K562 (cell line): Measurements from ENCODE around the gene UBR3. TPM values are rescaled to one million over a fixed set of nuclear protein-coding genes. Genes with fewer than 3 reads are reported as not detected.
A peak's percentile ranks its signal among the peaks of the same experiment; 100 is the strongest.

Experiments
- ATAC-seq: fragments of 200-7000 bp; cut with Tn5 transposase; 3 replicates; pipeline ENCODE4 v1.9.1; 2020; ENCODE audit warnings: moderate library complexity
- BruUV-seq: library from RNA; stranded (reverse); fragments of 400-500 nt; replicated peaks from 2 replicates; lab custom pipeline; 2021; lab: Mats Ljungman, UMichigan
- CTCF ChIA-PET: fragments of 300-600 bp; formaldehyde crosslinking; extraction: SDS; loops from one replicate; lab custom pipeline; 2021; ENCODE audit warnings: low intra/inter-chr PET ratio; lab: Yijun Ruan, JAX
- POLR2A ChIA-PET: fragments of 300-600, 350-650 bp; sonication (Branson Sonifier 250); formaldehyde crosslinking; extraction: SDS; loops from one replicate; lab custom pipeline; 2021; ENCODE audit warnings: antibody characterized with exemption, inconsistent platforms; lab: Yijun Ruan, JAX
- DNase-seq, 4 experiments: peaks; one replicate each; pipeline versions ENCODE4 v3.0.0 to v3.0.0-alpha.2; 2011 to 2018; ENCODE audit warnings: low spot score in 3 of 4, mixed read lengths in 3 of 4; ENCODE audit errors: extremely low read depth in 1 of 4
- FAIRE-seq: peaks from 2 replicates; lab custom pipeline; 2011; peaks lifted over from hg19 to GRCh38; lab: Jason Lieb, UNC
- H2AFZ ChIP-seq: 2 replicates; pipeline ENCODE4 v1.6.0; 2011; ENCODE audit warnings: low read depth, low read length, control low read depth, inconsistent platforms
- H3K27ac ChIP-seq: fragments of 200-600 bp; 3 replicates; pipeline ENCODE4 v1.8.0; 2011; ENCODE audit warnings: low read depth, mild to moderate bottlenecking, control low read depth, inconsistent platforms, low read length, moderate library complexity, mixed read lengths; ENCODE audit errors: extremely low read depth
- H3K27me3 ChIP-seq, 2 experiments: fragments of 300-600 bp in 1 of 2; 2 replicates in 1 of 2; 3 replicates in 1 of 2; pipeline versions ENCODE4 v1.6.0 to v1.8.0; 2011; ENCODE audit warnings: inconsistent platforms in 2 of 2, low read length in 2 of 2, mild to moderate bottlenecking in 1 of 2, mixed read lengths in 1 of 2, moderate library complexity in 1 of 2; ENCODE audit not compliant: control insufficient read depth in 2 of 2, insufficient read depth in 2 of 2
- H3K36me3 ChIP-seq: fragments of 300-600 bp; 3 replicates; pipeline ENCODE4 v1.8.0; 2011; ENCODE audit warnings: mild to moderate bottlenecking, low read length, inconsistent platforms; ENCODE audit not compliant: control insufficient read depth, insufficient read depth
- H3K4me1 ChIP-seq, 2 experiments: fragments of 200-600 bp in 1 of 2; replicated peaks in 1 of 2; 2 replicates in 1 of 2; 3 replicates in 1 of 2; pipeline versions ENCODE4 v1.5.1 to v1.8.0; 2011; ENCODE audit warnings: inconsistent platforms in 2 of 2, low read length in 2 of 2, mild to moderate bottlenecking in 1 of 2, mixed read lengths in 1 of 2, moderate library complexity in 1 of 2; ENCODE audit not compliant: control insufficient read depth in 2 of 2, insufficient read depth in 2 of 2
- H3K4me2 ChIP-seq: 2 replicates; pipeline ENCODE4 v1.6.1; 2011; ENCODE audit warnings: low read length, control low read depth, inconsistent platforms, mixed read lengths; ENCODE audit not compliant: insufficient read depth
- H3K4me3 ChIP-seq: fragments of 200-600 bp; sonication (generic), shearing (Covaris generic); 2 replicates; pipeline ENCODE4 v1.5.1; 2016; ENCODE audit warnings: control low read depth, inconsistent platforms
- H3K79me2 ChIP-seq: fragments of 200-600 bp; 3 replicates; pipeline ENCODE4 v1.8.0; 2011; ENCODE audit warnings: low read length, inconsistent platforms; ENCODE audit not compliant: control insufficient read depth, insufficient read depth
- H3K9ac ChIP-seq, 2 experiments: 2 replicates each; pipeline versions ENCODE4 v1.6.0 to v1.6.1; 2011; ENCODE audit warnings: low read depth in 2 of 2, low read length in 2 of 2, control low read depth in 1 of 2, inconsistent platforms in 1 of 2, mild to moderate bottlenecking in 1 of 2, mixed read lengths in 1 of 2; ENCODE audit not compliant: insufficient read depth in 1 of 2
- H3K9me1 ChIP-seq: one replicate; pipeline ENCODE4 v1.6.0; 2011; ENCODE audit warnings: inconsistent platforms, mild to moderate bottlenecking, low read length, moderate library complexity; ENCODE audit not compliant: control insufficient read depth, insufficient read depth
- H3K9me3 ChIP-seq: replicated peaks from 2 replicates; pipeline ENCODE4 v1.5.1; 2011; ENCODE audit warnings: low read depth, low read length, inconsistent platforms; ENCODE audit not compliant: control insufficient read depth, insufficient read depth
- H4K20me1 ChIP-seq: replicated peaks from 2 replicates; pipeline ENCODE4 v1.6.1; 2011; ENCODE audit warnings: low read length, inconsistent platforms, mixed read lengths; ENCODE audit not compliant: control insufficient read depth, insufficient read depth
- C11orf30 ChIP-seq: fragments of 450-650 bp; IDR thresholded peaks from 2 replicates; pipeline ENCODE4 v1.6.1; 2016; ENCODE audit warnings: low read depth, mild to moderate bottlenecking
- CTBP1 ChIP-seq: fragments of 450-650 bp; IDR thresholded peaks from 2 replicates; pipeline ENCODE4 v1.6.1; 2016; ENCODE audit warnings: borderline replicate concordance
- MAFG ChIP-seq: fragments of 450-650 bp; conservative IDR thresholded peaks from 2 replicates; pipeline ENCODE4 v1.6.1; 2016; ENCODE audit warnings: missing genetic modification characterization, missing compliant biosample characterization
- MAFK ChIP-seq: IDR thresholded peaks from 2 replicates; pipeline ENCODE4 v1.6.1; 2011; ENCODE audit warnings: low read length, improper control_type of control experiment
- MIER1 ChIP-seq: fragments of 450-650 bp; IDR thresholded peaks from 2 replicates; pipeline ENCODE4 v1.6.1; 2016; ENCODE audit warnings: antibody characterized with exemption, mild to moderate bottlenecking, low read depth
- PKNOX1 ChIP-seq: fragments of 450-650 bp; IDR thresholded peaks from 2 replicates; pipeline ENCODE4 v1.6.1; 2016
- POLR2B ChIP-seq: fragments of 450-650 bp; IDR thresholded peaks from 2 replicates; pipeline ENCODE4 v1.6.1; 2018; ENCODE audit warnings: low read depth; ENCODE audit not compliant: partially characterized antibody
- PTRF ChIP-seq: fragments of 450-650 bp; IDR thresholded peaks from 2 replicates; pipeline ENCODE4 v1.6.1; 2016; ENCODE audit warnings: mild to moderate bottlenecking, missing genetic modification characterization, missing compliant biosample characterization
- THAP12 ChIP-seq: fragments of 250-450 bp; sonication (Bioruptor Pico); IDR thresholded peaks from 2 replicates; pipeline ENCODE4 v1.9.0; 2021; ENCODE audit warnings: mild to moderate bottlenecking, inconsistent platforms
- ZNF3 ChIP-seq: fragments of 250-450 bp; sonication (Bioruptor Pico); IDR thresholded peaks from 2 replicates; pipeline ENCODE4 v1.5.0; 2021; ENCODE audit warnings: mild to moderate bottlenecking, moderate library complexity
- ZNF316 ChIP-seq: fragments of 450-650 bp; IDR thresholded peaks from 2 replicates; pipeline ENCODE4 v1.6.1; 2016
- WGBS: fragments of 100-300 bp; shearing (Covaris generic); methylation state at CpG from one replicate; pipeline ENCODE4 v1.1.6; 2016; ENCODE audit warnings: low coverage, mixed read lengths; ENCODE audit not compliant: insufficient coverage; ENCODE audit errors: missing lambda C conversion rate; 5-methylcytosine and 5-hydroxymethylcytosine counted together
- in situ Hi-C: fragments of 300-500 bp; cut with MboI; formaldehyde crosslinking; loops from 4 replicates; pipeline ENCODE4 v1.15.0; 2018; ENCODE audit warnings: inconsistent platforms, mixed read lengths
- intact Hi-C: fragments of 100-400 bp; cut with micrococcal nuclease; formaldehyde crosslinking; loops from 2 replicates; pipeline ENCODE4 v1.14.2; 2022
- polyA plus RNA-seq, 8 experiments: library from polyadenylated mRNA; depleted of rRNA in 4 of 8; stranded (reverse) in 5 of 8; unstranded in 3 of 8; fragments of >200 nt; fragmentation: Nextera tagmentation in 2 of 8; fragmentation: Illumina TruSeq in 1 of 8; extraction: Ambion mirVana in 2 of 8; extraction: Trizol in 1 of 8; gene quantifications; 2 replicates each; pipeline versions ENCODE4 v1.2.1 to v1.2.3, GENCODE V29; 2011 to 2014; ENCODE audit warnings: inconsistent platforms in 1 of 8, missing spikeins in 1 of 8
- total RNA-seq, 7 experiments: library from RNA; depleted of rRNA in 6 of 7; stranded (reverse); fragments of >200 nt in 6 of 7; fragmentation: Illumina TruSeq in 2 of 7; extraction: Trizol in 2 of 7; gene quantifications; 2 replicates each; pipeline versions ENCODE4 v1.2.1 to v1.2.3, GENCODE V29; 2011 to 2021; ENCODE audit warnings: low replicate concordance in 1 of 7

UBR3 gene
- total and polyA plus RNA-seq, 9 of the 15 experiments (the other 6 are each of a cell fraction or from before 2014, with no cell fraction given) = 14.4 to 63.5 (median 40.4) TPM

GRCh38 chr2:169867579-169867978 lies 40.3 kb downstream of the UBR3 start:
- in situ Hi-C loops = no loop called here
- no peaks in the 10 kb centered on the region for H3K9me3 ChIP-seq
- BruUV-seq = no TSS peak
- H3K79me2 ChIP-seq = peaks cover 83% of the 10 kb centered on the region
- H3K36me3 ChIP-seq = 0 out of 3 replicates have a peak, but pooled peaks cover 4% of the 10 kb centered on the region
- intact Hi-C loops = no loop called here
- no peak overlapping the region for H3K4me3 ChIP-seq
- peak overlapping the region; percentile 83; the same call in 1 of the 3 replicates for H3K27ac ChIP-seq
- DNase-seq (no peak), FAIRE-seq (peak; percentile 15), ATAC-seq (no peak)
- H4K20me1 ChIP-seq = no peaks in the 10 kb centered on the region
- H3K4me1 ChIP-seq = peaks cover 3 to 6% of the 10 kb centered on the region in 2 experiments; a peak in 4 of 5 replicates
- H2AFZ ChIP-seq = no peak overlapping the region
- no peaks in the 10 kb centered on the region for H3K9me1 ChIP-seq
- POLR2A ChIA-PET = interaction anchor here (0.8 to 1.5 kb wide), 7 partner anchors 10 to 55 kb away, joined by 3 to 8 read pairs (median 5); partner anchors contain the start of gene UBR3
- TF ChIP-seq MAFG (tag) (peak; percentile 40; the same call in 1 of the 2 replicates), ZNF316 (peak; percentile 78), PKNOX1 (peak; percentile 66), POLR2B (no peak), MIER1 (no peak), THAP12 (CRISPR knock-in tag) (no peak), MAFK (0 out of 2 replicates have a peak, but pooled peaks have one; percentile 10), C11orf30 (peak; percentile 74), PTRF (tag) (no peak), CTBP1 (no peak), ZNF3 (CRISPR knock-in tag) (no peak)
- WGBS = 33% methylated on average over 3 of the region's 3 CpGs
- peak overlapping the region in 1 of 2 experiments; percentile 71; a peak in 1 of 4 replicates for H3K9ac ChIP-seq
- no peaks in the 10 kb centered on the region for H3K27me3 ChIP-seq
- CTCF ChIA-PET = no interaction called here
- no peak overlapping the region for H3K4me2 ChIP-seq
